GM23248 (cell line): ENCODE results near the gene ILDR1. TPM values are rescaled to one million over a fixed set of nuclear protein-coding genes. Genes with fewer than 3 reads are reported as not detected.

Source experiments
- DNase-seq: peaks from one replicate; pipeline ENCODE4 v3.0.0-alpha.2; 2015
- H2AFZ ChIP-seq: fragments of 200-600 bp; sonication (generic); 2 replicates; pipeline ENCODE4 v1.6.1; 2016; ENCODE audit warnings: antibody characterized with exemption
- H3F3A ChIP-seq: fragments of 200-600 bp; sonication (generic); 2 replicates; pipeline ENCODE4 v1.6.1; 2016; ENCODE audit warnings: mild to moderate bottlenecking, antibody characterized with exemption, mixed run types; ENCODE audit not compliant: insufficient read depth
- H3K27ac ChIP-seq: fragments of 200-600 bp; sonication (generic); 2 replicates; pipeline ENCODE4 v1.5.1; 2016; ENCODE audit warnings: mild to moderate bottlenecking
- H3K27me3 ChIP-seq: fragments of 200-600 bp; sonication (generic); replicated peaks from 2 replicates; pipeline ENCODE4 v1.6.1; 2016; ENCODE audit warnings: mild to moderate bottlenecking; ENCODE audit not compliant: insufficient read depth
- H3K36me3 ChIP-seq: fragments of 200-600 bp; sonication (generic); 2 replicates; pipeline ENCODE4 v1.6.1; 2016; ENCODE audit warnings: low read depth, mild to moderate bottlenecking
- H3K4me1 ChIP-seq: fragments of 200-600 bp; sonication (generic); 2 replicates; pipeline ENCODE4 v1.6.1; 2016; ENCODE audit warnings: mild to moderate bottlenecking; ENCODE audit not compliant: insufficient read depth
- H3K4me2 ChIP-seq: fragments of 200-600 bp; sonication (generic); one replicate; pipeline ENCODE4 v1.6.1; 2016; ENCODE audit warnings: mild to moderate bottlenecking; ENCODE audit not compliant: unreplicated experiment
- H3K4me3 ChIP-seq: fragments of 200-600 bp; sonication (generic); 2 replicates; pipeline ENCODE4 v1.5.1; 2016; ENCODE audit warnings: mild to moderate bottlenecking
- H3K79me2 ChIP-seq: fragments of 200-600 bp; sonication (generic); 2 replicates; pipeline ENCODE4 v1.6.1; 2016; ENCODE audit warnings: mild to moderate bottlenecking; ENCODE audit not compliant: insufficient read depth
- H3K9ac ChIP-seq: fragments of 200-600 bp; sonication (generic); 2 replicates; pipeline ENCODE4 v1.6.1; 2016; ENCODE audit warnings: mild to moderate bottlenecking
- H3K9me2 ChIP-seq: fragments of 200-600 bp; sonication (generic); 2 replicates; pipeline ENCODE4 v1.6.1; 2016; ENCODE audit warnings: mixed run types, mild to moderate bottlenecking, moderate library complexity; ENCODE audit not compliant: insufficient read depth
- H3K9me3 ChIP-seq: fragments of 200-600 bp; sonication (generic); one replicate; pipeline ENCODE4 v1.6.1; 2017; ENCODE audit warnings: low read depth
- H4K20me1 ChIP-seq: fragments of 200-600 bp; sonication (generic); 2 replicates; pipeline ENCODE4 v1.6.0; 2016; ENCODE audit not compliant: insufficient read depth
- EZH2 ChIP-seq: fragments of 200-600 bp; sonication (generic); IDR thresholded peaks from 2 replicates; pipeline ENCODE4 v1.6.1; 2018; ENCODE audit warnings: antibody characterized with exemption, mild to moderate bottlenecking; ENCODE audit not compliant: insufficient read depth, poor library complexity, severe bottlenecking
- EZH2phosphoT487 ChIP-seq: fragments of 200-600 bp; sonication (generic); IDR thresholded peaks from 2 replicates; pipeline ENCODE4 v1.6.1; 2018; ENCODE audit warnings: antibody characterized with exemption, moderate library complexity, mild to moderate bottlenecking, low read depth; ENCODE audit not compliant: insufficient read depth
- WGBS, 2 experiments: methylation state at CpG; one replicate each; pipeline ENCODE4 v1.1.6; 2015 to 2017; ENCODE audit warnings: low lambda C conversion rate in 2 of 2, low coverage in 1 of 2; ENCODE audit errors: missing lambda C conversion rate in 2 of 2; 5-methylcytosine and 5-hydroxymethylcytosine counted together
- in situ Hi-C: fragments of 300-500 bp; cut with MboI; formaldehyde crosslinking; loops from 2 replicates; pipeline ENCODE4 v1.15.0; 2020
- polyA plus RNA-seq: library from polyadenylated mRNA; unstranded; fragments of >200 nt; fragmentation: Nextera tagmentation; extraction: Ambion mirVana; gene quantifications from 2 replicates; pipeline ENCODE4 v1.2.1, GENCODE V29; 2016
- total RNA-seq: library from RNA; depleted of rRNA; stranded (reverse); fragments of >200 nt; shearing (Covaris generic); gene quantifications from 2 replicates; pipeline ENCODE4 v1.2.3, GENCODE V29; 2014

ILDR1 gene
- total and polyA plus RNA-seq, 2 experiments from 2014 or later, result not detected

GRCh38 chr3:122033023-122033422, 11.0 kb upstream of the ILDR1 start:
- Histone ChIP-seq H3K79me2 (no peaks in the 10 kb centered on the region), H3K9ac (no peak overlapping the region), H4K20me1 (no peaks in the 10 kb centered on the region), H2AFZ (no peak overlapping the region), H3K4me1 (no peaks in the 10 kb centered on the region), H3K4me3 (no peak overlapping the region), H3K4me2 (no peak overlapping the region), H3K36me3 (no peaks in the 10 kb centered on the region), H3K27ac (no peak overlapping the region), H3K9me3 (no peaks in the 10 kb centered on the region), H3F3A (no peaks in the 10 kb centered on the region), H3K27me3 (no peaks in the 10 kb centered on the region), H3K9me2 (no peaks in the 10 kb centered on the region)
- DNase-seq, result no peak
- WGBS, 2 experiments, result 70 to 71% methylated on average over 1 of the region's 1 CpG
- in situ Hi-C loops, result no loop called here
- no peak for TF ChIP-seq EZH2

- H3K9ac ChIP-seq, result no peak overlapping the region
- H3K79me2 ChIP-seq, result no peaks in the 10 kb centered on the region
- H3K4me3 ChIP-seq, result no peak overlapping the region
- in situ Hi-C loops, result no loop called here
- no peak overlapping the region for H2AFZ ChIP-seq
- no peaks in the 10 kb centered on the region for H3F3A ChIP-seq
- H4K20me1 ChIP-seq, result no peaks in the 10 kb centered on the region
- H3K4me2 ChIP-seq, result no peak overlapping the region
- H3K4me1 ChIP-seq, result no peaks in the 10 kb centered on the region
- no peak overlapping the region for H3K27ac ChIP-seq
- WGBS, 2 experiments, result 27 to 35% methylated on average over 1 of the region's 1 CpG
- no peaks in the 10 kb centered on the region for H3K9me3 ChIP-seq
- no peaks in the 10 kb centered on the region for H3K36me3 ChIP-seq
- H3K9me2 ChIP-seq, result no peaks in the 10 kb centered on the region
- TF ChIP-seq EZH2phosphoT487 (no peak), EZH2 (no peak)
- no peak for DNase-seq
- H3K27me3 ChIP-seq, result no peaks in the 10 kb centered on the region
These were observed 10.5 kb upstream of the ILDR1 start for GRCh38 chr3:122032531-122032930.

GRCh38 chr3:122031123-122031468, 9.0 kb upstream of the ILDR1 start:
- H3K9me3 ChIP-seq, result no peaks in the 10 kb centered on the region
- H3K27ac ChIP-seq, result no peak overlapping the region
- no peaks in the 10 kb centered on the region for H3F3A ChIP-seq
- H3K4me2 ChIP-seq, result no peak overlapping the region
- H3K36me3 ChIP-seq, result no peaks in the 10 kb centered on the region
- DNase-seq, result no peak
- WGBS, 2 experiments, result 8 to 11% methylated on average over 1 of the region's 1 CpG
- H2AFZ ChIP-seq, result 0 out of 2 replicates have a peak overlapping the region, but pooled peaks have one; percentile 1
- no peaks in the 10 kb centered on the region for H3K79me2 ChIP-seq
- in situ Hi-C loops, result no loop called here
- TF ChIP-seq EZH2 (no peak), EZH2phosphoT487 (no peak)
- H3K9me2 ChIP-seq, result no peaks in the 10 kb centered on the region
- H3K9ac ChIP-seq, result no peak overlapping the region
- 0 out of 2 replicates have a peak, but pooled peaks cover 3% of the 10 kb centered on the region for H3K27me3 ChIP-seq
- H4K20me1 ChIP-seq, result no peaks in the 10 kb centered on the region
- no peaks in the 10 kb centered on the region for H3K4me1 ChIP-seq
- no peak overlapping the region for H3K4me3 ChIP-seq

- DNase-seq, result peak; percentile 42
- no peaks in the 10 kb centered on the region for H3K9me2 ChIP-seq
- no peak overlapping the region for H3K4me2 ChIP-seq
- H3K4me3 ChIP-seq, result no peak overlapping the region
- 0 out of 2 replicates have a peak overlapping the region, but pooled peaks have one; percentile 1 for H2AFZ ChIP-seq
- no peaks in the 10 kb centered on the region for H4K20me1 ChIP-seq
- H3F3A ChIP-seq, result no peaks in the 10 kb centered on the region
- no peaks in the 10 kb centered on the region for H3K4me1 ChIP-seq
- 11 to 23% methylated on average over 3 of the region's 3 CpGs for WGBS, 2 experiments
- H3K27me3 ChIP-seq, result 0 out of 2 replicates have a peak, but pooled peaks cover 6% of the 10 kb centered on the region
- H3K9me3 ChIP-seq, result no peaks in the 10 kb centered on the region
- TF ChIP-seq EZH2, result no peak
- TF ChIP-seq EZH2phosphoT487, result no peak
- in situ Hi-C loops, result no loop called here
- no peaks in the 10 kb centered on the region for H3K36me3 ChIP-seq
- no peak overlapping the region for H3K9ac ChIP-seq
- H3K79me2 ChIP-seq, result no peaks in the 10 kb centered on the region
- no peak overlapping the region for H3K27ac ChIP-seq
These were observed 8.5 kb upstream of the ILDR1 start for GRCh38 chr3:122030381-122031122.
